GM23338 (cell line): ENCODE results near the gene APC2. TPM values are rescaled to one million over a fixed set of nuclear protein-coding genes. Genes with fewer than 3 reads are reported as not detected.

Experiments used
- ATAC-seq: fragments of 200-7000 bp; cut with Tn5 transposase; 3 replicates; pipeline ENCODE4 v1.9.1; 2020
- DNase-seq: peaks from one replicate; pipeline ENCODE4 v3.0.0-alpha.2; 2015; ENCODE audit warnings: low spot score
- H2AFZ ChIP-seq: fragments of 200-600 bp; sonication (generic); 2 replicates; pipeline ENCODE4 v1.8.0; 2016; ENCODE audit warnings: antibody characterized with exemption, mild to moderate bottlenecking, moderate library complexity
- H3F3A ChIP-seq: fragments of 200-600 bp; sonication (generic); replicated peaks from 2 replicates; pipeline ENCODE4 v1.8.0; 2017; ENCODE audit warnings: antibody characterized with exemption, mixed run types, low read depth
- H3K27ac ChIP-seq: fragments of 200-600 bp; sonication (generic); 2 replicates; pipeline ENCODE4 v1.6.1; 2016; ENCODE audit warnings: low read depth
- H3K27me3 ChIP-seq: fragments of 200-600 bp; sonication (generic); 2 replicates; pipeline ENCODE4 v1.8.0; 2016; ENCODE audit warnings: mild to moderate bottlenecking, mixed run types, moderate library complexity; ENCODE audit not compliant: insufficient read depth
- H3K36me3 ChIP-seq: fragments of 200-600 bp; sonication (generic); 2 replicates; pipeline ENCODE4 v1.8.0; 2016; ENCODE audit warnings: mild to moderate bottlenecking; ENCODE audit not compliant: insufficient read depth
- H3K4me1 ChIP-seq: fragments of 200-600 bp; sonication (generic); 2 replicates; pipeline ENCODE4 v1.8.0; 2016; ENCODE audit warnings: mild to moderate bottlenecking, moderate library complexity; ENCODE audit not compliant: insufficient read depth
- H3K4me2 ChIP-seq: fragments of 200-600 bp; sonication (generic); 2 replicates; pipeline ENCODE4 v1.7.1; 2017; ENCODE audit warnings: mixed run types
- H3K4me3 ChIP-seq: fragments of 200-600 bp; sonication (generic); 2 replicates; pipeline ENCODE4 v1.6.1; 2016; ENCODE audit warnings: mixed run types
- H3K79me2 ChIP-seq: fragments of 200-600 bp; sonication (generic); replicated peaks from 2 replicates; pipeline ENCODE4 v1.8.0; 2017; ENCODE audit warnings: mild to moderate bottlenecking; ENCODE audit not compliant: insufficient read depth
- H3K9me2 ChIP-seq: fragments of 200-600 bp; sonication (generic); 2 replicates; pipeline ENCODE4 v1.8.0; 2017; ENCODE audit not compliant: insufficient read depth
- H4K20me1 ChIP-seq: fragments of 200-600 bp; sonication (generic); replicated peaks from 2 replicates; pipeline ENCODE4 v1.8.0; 2017; ENCODE audit warnings: mild to moderate bottlenecking; ENCODE audit not compliant: insufficient read depth
- H3K27ac Mint-ChIP-seq: 2 replicates; pipeline ENCODE4 v1.8.0; 2020; ENCODE audit warnings: inconsistent platforms, mild to moderate bottlenecking, moderate library complexity, mixed read lengths
- H3K27me3 Mint-ChIP-seq: 3 replicates; pipeline ENCODE4 v1.8.0; 2022; ENCODE audit warnings: low read depth, mild to moderate bottlenecking, moderate library complexity, mixed read lengths, inconsistent platforms; ENCODE audit not compliant: insufficient read depth, poor library complexity
- H3K36me3 Mint-ChIP-seq: 3 replicates; pipeline ENCODE4 v1.8.0; 2021; ENCODE audit warnings: low read depth, mild to moderate bottlenecking, inconsistent platforms, moderate library complexity, mixed read lengths
- H3K4me1 Mint-ChIP-seq: 3 replicates; pipeline ENCODE4 v1.8.0; 2020; ENCODE audit warnings: mild to moderate bottlenecking, inconsistent platforms, mixed read lengths
- H3K4me3 Mint-ChIP-seq: 3 replicates; pipeline ENCODE4 v1.8.0; 2021; ENCODE audit warnings: moderate library complexity, mild to moderate bottlenecking, inconsistent platforms, mixed read lengths
- H3K9me3 Mint-ChIP-seq: 3 replicates; pipeline ENCODE4 v1.8.0; 2020; ENCODE audit warnings: moderate library complexity, mild to moderate bottlenecking, inconsistent platforms, mixed read lengths
- CREB1 ChIP-seq: fragments of 250-450 bp; sonication (Bioruptor Pico); IDR thresholded peaks from 2 replicates; pipeline ENCODE4 v1.5.0; 2020; ENCODE audit warnings: low read depth, mild to moderate bottlenecking, moderate library complexity
- CTCF ChIP-seq, 2 experiments: fragments of 200-600 bp in 1 of 2; sonication (generic) in 1 of 2; conservative IDR thresholded peaks; 2 replicates each; pipeline versions ENCODE4 v1.5.1 to v1.6.1; 2016 to 2017; ENCODE audit warnings: antibody characterized with exemption in 2 of 2, low read depth in 2 of 2, mild to moderate bottlenecking in 2 of 2, moderate library complexity in 1 of 2
- ETS1 ChIP-seq: IDR thresholded peaks from 2 replicates; pipeline ENCODE4 v1.6.1; 2016; ENCODE audit warnings: antibody characterized with exemption
- EZH2 ChIP-seq: fragments of 200-600 bp; sonication (generic); IDR thresholded peaks from one replicate; pipeline ENCODE4 v1.8.0; 2017; ENCODE audit warnings: antibody characterized with exemption, mild to moderate bottlenecking, low read depth; ENCODE audit not compliant: unreplicated experiment
- EZH2phosphoT487 ChIP-seq: fragments of 200-600 bp; sonication (generic); IDR thresholded peaks from one replicate; pipeline ENCODE4 v1.8.1; 2018; ENCODE audit warnings: antibody characterized with exemption; ENCODE audit not compliant: unreplicated experiment
- JUNB ChIP-seq: IDR thresholded peaks from one replicate; pipeline ENCODE4 v1.6.1; 2016; ENCODE audit warnings: antibody characterized with exemption; ENCODE audit not compliant: unreplicated experiment
- NANOG ChIP-seq: IDR thresholded peaks from 2 replicates; pipeline ENCODE4 v1.6.1; 2016; ENCODE audit warnings: antibody characterized with exemption, borderline replicate concordance
- POLR2AphosphoS5 ChIP-seq: IDR thresholded peaks from 2 replicates; pipeline ENCODE4 v1.6.1; 2016; ENCODE audit warnings: antibody characterized with exemption, low read depth
- REST ChIP-seq: IDR thresholded peaks from one replicate; pipeline ENCODE4 v1.6.1; 2018; ENCODE audit warnings: antibody characterized with exemption; ENCODE audit not compliant: unreplicated experiment
- STAT1 ChIP-seq: IDR thresholded peaks from one replicate; pipeline ENCODE4 v1.6.1; 2016; ENCODE audit warnings: antibody characterized with exemption; ENCODE audit not compliant: unreplicated experiment
- ZNF114 ChIP-seq: fragments of 250-450 bp; sonication (Bioruptor Pico); IDR thresholded peaks from 2 replicates; pipeline ENCODE4 v1.5.0; 2020; ENCODE audit warnings: mild to moderate bottlenecking, moderate library complexity
- ZNF331 ChIP-seq: fragments of 250-450 bp; sonication (Bioruptor Pico); IDR thresholded peaks from 2 replicates; pipeline ENCODE4 v1.5.0; 2020; ENCODE audit warnings: low read depth, mild to moderate bottlenecking, moderate library complexity
- ZNF462 ChIP-seq: fragments of 250-450 bp; sonication (Bioruptor Pico); IDR thresholded peaks from 2 replicates; pipeline ENCODE4 v1.5.0; 2020; ENCODE audit warnings: mild to moderate bottlenecking, moderate library complexity
- polyA plus RNA-seq: library from polyadenylated mRNA; unstranded; fragments of >200 nt; fragmentation: Nextera tagmentation; extraction: Ambion mirVana; gene quantifications from 2 replicates; pipeline ENCODE4 v1.2.1, GENCODE V29; 2016
- total RNA-seq: library from RNA; depleted of rRNA; stranded (reverse); fragments of >200 nt; shearing (Covaris generic); gene quantifications from 2 replicates; pipeline ENCODE4 v1.2.3, GENCODE V29; 2014

Gene APC2
- total and polyA plus RNA-seq, 2 experiments from 2014 or later: 1.4 to 18.3 TPM

GRCh38 chr19:1490311-1491113 lies 40.6 kb downstream of the APC2 start, which contains the start of gene PCSK4:
Gene PCSK4 (minus strand): TSS chr19:1490350. CDS start chr19:1490346, 4 bp downstream.
- Histone ChIP-seq H3K27me3 (peaks cover 14% of the 10 kb centered on the region), H3K79me2 (no peaks in the 10 kb centered on the region), H3K27ac (no peak within 1 kb of the TSS), H3K9me2 (no peaks in the 10 kb centered on the region), H3F3A (no peaks in the 10 kb centered on the region), H3K36me3 (no peaks in the 10 kb centered on the region), H2AFZ (peak within 1 kb of the TSS; percentile 98), H3K4me2 (peak within 1 kb of the TSS; percentile 97), H4K20me1 (no peaks in the 10 kb centered on the region), H3K4me1 (0 out of 2 replicates have a peak, but pooled peaks cover 4% of the 10 kb centered on the region), H3K4me3 (peak within 1 kb of the TSS; percentile 92)
- Mint-ChIP-seq H3K4me1 (peaks cover 6% of the 10 kb centered on the region), H3K36me3 (no peaks in the 10 kb centered on the region), H3K27ac (peak within 1 kb of the TSS; percentile 97), H3K4me3 (peak within 1 kb of the TSS; percentile 88), H3K9me3 (no peaks in the 10 kb centered on the region), H3K27me3 (peaks cover 25% of the 10 kb centered on the region)
- peak; percentile 85 for ATAC-seq
- DNase-seq: peak; percentile 99
- TF ChIP-seq JUNB: no peak
- no peak for TF ChIP-seq EZH2phosphoT487
- peak; percentile 20; the same call in 1 of the 2 replicates for TF ChIP-seq POLR2AphosphoS5
- no peak for TF ChIP-seq ZNF114 (CRISPR knock-in tag)
- no peak for TF ChIP-seq CTCF (conservative IDR thresholded peaks at IDR 0.05; ENCODE audit: low read depth in 2 of 2)
- TF ChIP-seq CREB1 (CRISPR knock-in tag): peak; percentile 70
- no peak for TF ChIP-seq ETS1
- no peak for TF ChIP-seq REST
- no peak for TF ChIP-seq STAT1
- TF ChIP-seq ZNF462 (CRISPR knock-in tag): no peak
- no peak for TF ChIP-seq NANOG
- TF ChIP-seq ZNF331 (CRISPR knock-in tag): no peak
- no peak for TF ChIP-seq EZH2
